Measurements from ENCODE around the gene STRC. TPM values are rescaled to one million over a fixed set of nuclear protein-coding genes. Genes with fewer than 3 reads are reported as not detected.
"Not testable (repeated sequence)": the region's sequence is repeated elsewhere in the genome, so short reads cannot be mapped to it uniquely, and the experiment has no call there.

Gene STRC
- total RNA-seq: under 1 TPM; 0.17 to 0.19 TPM

DNA sequence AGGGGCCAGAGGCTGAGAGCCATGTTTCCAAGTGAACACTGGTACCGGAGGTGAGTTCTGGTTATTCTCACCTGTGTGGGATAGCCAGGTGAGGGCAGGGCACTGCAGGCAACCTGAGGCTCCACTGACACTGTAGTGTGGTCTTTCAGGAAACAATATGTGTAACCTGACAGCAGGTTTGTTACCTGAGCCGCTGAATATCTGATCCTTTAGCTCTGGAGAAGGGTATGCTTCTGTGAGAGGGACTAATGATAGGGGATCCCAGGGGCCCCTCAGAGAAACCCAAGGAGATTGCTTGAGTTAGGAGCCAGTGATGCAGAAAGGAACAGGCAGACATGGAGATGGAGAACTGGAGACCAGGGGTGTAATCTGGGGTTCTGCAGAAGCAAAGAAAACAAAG is at the start of gene STRC:
Gene STRC, minus strand, starts transcription at position 101 of the 400 bp plus-strand sequence. Its CDS starts 78 bp downstream, at position 23.
- POLR2A ChIA-PET, CTCF ChIA-PET: not testable (repeated sequence)

DNA sequence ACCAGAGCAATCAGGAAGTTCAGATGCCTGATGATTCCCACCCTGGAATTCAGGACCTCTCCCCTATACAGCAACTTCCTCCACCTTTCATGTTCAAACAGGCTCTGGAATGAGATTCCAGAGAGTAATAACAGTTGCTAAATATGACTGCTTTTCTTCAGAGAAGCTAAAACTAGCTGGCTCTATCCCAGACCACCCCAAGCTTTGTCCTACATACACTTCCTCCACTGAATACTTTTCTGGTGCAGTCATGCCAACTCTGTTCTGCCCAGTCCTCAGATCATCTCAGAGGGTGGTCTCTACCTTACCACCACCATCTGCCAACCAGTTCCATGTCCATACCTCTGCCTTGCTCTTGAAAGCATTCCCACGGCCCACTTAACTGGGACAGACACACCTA is 47.6 kb upstream of the STRC start:
- POLR2A ChIA-PET, CTCF ChIA-PET: not testable (repeated sequence)

DNA sequence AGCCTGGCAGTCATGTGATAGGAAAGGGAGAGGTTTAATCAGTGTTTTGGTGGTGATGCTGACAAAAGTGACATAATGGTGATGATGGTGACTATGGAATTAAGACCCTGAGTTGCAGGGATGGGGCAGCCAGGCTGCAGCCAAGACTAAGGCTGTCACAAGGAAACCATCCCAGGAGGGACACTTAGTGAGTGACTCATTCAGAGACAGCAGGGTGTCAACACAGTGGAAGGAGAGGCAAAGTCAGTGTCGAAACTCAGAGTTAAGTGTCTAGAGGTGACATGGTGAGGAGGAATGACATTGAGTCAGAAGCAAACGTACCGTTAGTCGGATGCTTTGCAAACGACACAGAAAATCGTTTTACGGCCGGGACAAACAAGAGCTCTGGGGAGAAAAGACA is 44.7 kb upstream of the STRC start:
- CTCF ChIA-PET, POLR2A ChIA-PET: not testable (repeated sequence)

DNA sequence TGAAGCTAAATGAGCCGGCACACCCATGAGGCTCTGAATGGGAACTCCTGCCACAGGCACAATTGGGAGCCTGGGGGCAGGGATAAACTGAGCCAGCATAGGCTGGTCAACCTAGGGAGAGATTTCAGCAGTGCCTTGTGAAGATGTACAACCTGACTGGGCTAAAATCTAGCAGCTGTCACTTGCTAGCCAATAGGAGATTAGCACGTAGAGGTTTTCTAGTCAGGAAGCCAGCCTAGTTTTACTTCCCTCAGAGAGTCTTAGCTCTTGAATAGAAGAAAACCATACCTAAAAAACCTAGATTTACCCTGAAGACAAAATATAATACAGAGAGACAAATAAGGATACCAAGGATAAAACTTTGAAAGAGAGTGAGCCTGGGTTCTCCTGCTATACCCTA is 43.7 kb upstream of the STRC start:
- POLR2A ChIA-PET, CTCF ChIA-PET: not testable (repeated sequence)

DNA sequence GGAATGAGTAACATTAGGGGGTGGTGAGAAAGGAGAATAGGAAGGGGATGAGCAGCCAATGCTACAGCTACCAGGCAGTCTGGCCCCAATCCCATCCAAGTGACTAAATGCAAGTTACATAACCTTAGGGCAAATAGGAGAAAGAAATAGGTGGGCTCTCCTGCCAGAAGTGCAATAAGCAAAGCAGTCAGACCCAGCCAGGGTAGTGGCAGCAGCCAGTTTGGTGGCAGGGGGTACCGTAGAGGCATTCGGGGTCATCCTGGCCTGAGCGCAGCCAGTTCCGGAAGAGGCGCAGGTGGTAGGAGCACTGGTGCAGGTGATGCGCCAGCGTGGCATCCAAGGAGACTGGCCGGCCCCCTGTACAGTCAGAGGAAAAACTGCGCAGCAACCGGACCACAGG is 41.1 kb upstream of the STRC start:
- POLR2A ChIA-PET: not testable (repeated sequence)

DNA sequence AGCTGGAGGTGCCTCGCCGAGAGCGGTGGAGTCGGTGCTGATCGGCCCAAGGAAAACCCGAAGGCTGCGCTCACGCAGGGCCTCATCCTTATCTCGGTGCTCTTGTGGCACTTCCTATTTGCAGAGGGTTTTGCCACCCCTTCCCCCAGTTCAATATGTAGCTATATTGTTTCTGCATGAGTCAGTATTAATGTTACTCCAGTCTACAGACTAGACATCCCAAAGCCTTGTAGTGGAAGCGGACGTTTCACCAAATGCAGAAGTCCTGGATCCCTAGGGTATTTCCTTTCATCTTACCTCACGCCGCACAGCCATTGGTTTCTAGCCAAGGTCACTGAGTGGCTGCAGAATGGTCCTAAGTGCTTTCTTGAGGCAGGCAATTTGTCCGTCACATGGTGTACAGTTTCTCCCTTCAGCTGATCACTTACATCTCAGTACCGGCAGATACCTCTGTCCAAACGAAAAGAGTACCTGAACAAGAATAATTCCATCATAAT is 30.9 kb upstream of the STRC start:
- CTCF ChIA-PET, POLR2A ChIA-PET: not testable (repeated sequence)

More for the DNA sequence above, 41.1 kb upstream of the STRC start:
- CTCF ChIA-PET: not testable (repeated sequence)

DNA sequence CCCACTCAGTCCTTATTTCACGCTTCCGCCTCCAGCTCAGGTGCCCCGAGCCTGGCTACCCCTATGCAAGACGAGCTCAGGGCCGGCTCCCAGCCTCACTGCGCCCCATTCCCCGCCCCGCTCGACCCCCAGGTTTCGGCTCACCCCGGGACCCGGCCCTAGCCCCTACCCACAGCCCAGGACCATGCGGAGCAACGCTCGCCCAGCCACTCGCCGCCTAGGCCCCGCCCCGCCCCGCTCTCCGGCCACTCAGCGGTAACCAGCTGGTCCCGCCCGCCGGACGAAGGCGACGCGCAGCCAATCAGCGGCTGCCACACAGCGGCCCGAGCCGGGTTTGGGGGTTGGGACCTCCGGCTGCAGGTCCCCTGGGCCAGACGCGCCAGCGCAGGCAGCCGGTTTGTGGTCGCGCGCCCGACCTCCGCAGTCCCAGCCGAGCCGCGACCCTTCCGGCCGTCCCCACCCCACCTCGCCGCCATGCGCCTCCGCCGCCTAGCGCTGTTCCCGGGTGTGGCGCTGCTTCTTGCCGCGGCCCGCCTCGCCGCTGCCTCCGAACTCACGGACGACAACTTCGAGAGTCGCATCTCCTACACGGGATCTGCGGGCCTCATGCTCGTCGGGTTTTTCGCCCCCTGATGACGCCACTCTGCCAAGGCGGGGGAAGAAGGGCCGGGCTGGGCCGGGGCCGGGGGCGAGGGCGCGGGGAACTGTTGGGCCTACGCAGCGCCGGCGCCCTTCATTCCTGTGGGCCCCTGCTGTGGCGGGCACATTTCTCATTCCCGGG is 30.2 kb upstream of the STRC start, which contains the start of gene CATSPER2:
Gene CATSPER2, minus strand, starts transcription at position 196 of the 781 bp plus-strand sequence. CDS start 783 bp downstream, outside the sequence.
- ChIA-PET CTCF (no interaction called here), POLR2A (no interaction called here)

DNA sequence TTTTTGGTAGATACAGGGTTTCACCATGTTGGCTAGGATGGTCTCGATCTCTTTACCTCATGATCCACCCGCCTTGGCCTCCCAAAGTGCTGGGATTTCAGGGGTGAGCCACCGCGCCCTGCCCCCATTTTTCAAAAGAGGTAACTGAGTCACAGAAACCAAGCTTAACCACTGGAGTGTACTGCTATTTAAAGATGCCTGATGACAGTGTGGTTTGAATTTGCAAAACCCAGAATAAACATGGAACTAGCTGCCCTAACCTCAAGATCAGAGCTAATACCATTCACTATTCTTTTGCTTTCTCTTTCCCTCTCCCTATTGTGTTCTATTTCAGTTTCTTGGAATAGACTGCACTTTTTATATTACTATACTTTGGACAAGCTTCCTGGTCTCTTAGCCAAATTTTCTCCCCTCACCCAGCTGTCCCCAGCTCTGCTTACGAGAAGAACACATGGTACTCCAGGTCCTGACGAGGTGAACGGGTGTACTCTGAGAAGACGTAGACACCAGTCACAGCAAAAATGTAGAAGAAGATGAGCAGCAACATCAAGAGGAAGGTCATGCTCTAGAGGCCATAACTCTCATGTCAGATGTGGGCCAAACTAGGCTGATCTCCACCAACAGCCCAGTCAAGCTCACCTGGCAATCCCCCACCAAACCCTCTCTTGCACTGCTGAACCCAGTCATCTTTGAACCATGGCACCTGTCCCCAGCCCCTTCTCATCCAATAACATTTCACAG is 20.0 kb upstream of the STRC start:
- POLR2A ChIA-PET, CTCF ChIA-PET: not testable (repeated sequence)

DNA sequence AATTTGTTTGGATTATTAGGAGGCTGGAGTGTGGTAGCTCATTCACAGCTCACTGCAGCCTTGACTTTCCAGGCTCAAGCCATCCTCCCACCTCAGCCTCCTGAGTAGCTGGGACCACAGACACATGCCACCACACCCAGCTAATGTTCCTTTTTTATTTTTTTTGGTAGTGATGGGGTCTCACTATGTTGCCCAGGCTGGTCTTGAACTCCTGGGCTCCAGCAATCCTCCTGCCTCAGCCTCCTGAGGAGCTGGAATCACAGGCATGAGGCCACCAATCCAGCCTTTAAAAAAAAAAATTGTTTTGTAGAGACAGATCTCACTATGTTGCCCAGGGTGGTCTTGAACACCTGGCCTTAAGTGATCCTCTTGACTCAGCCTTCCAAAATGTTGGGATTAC is 8.3 kb upstream of the STRC start:
- POLR2A ChIA-PET, CTCF ChIA-PET: not testable (repeated sequence)

DNA sequence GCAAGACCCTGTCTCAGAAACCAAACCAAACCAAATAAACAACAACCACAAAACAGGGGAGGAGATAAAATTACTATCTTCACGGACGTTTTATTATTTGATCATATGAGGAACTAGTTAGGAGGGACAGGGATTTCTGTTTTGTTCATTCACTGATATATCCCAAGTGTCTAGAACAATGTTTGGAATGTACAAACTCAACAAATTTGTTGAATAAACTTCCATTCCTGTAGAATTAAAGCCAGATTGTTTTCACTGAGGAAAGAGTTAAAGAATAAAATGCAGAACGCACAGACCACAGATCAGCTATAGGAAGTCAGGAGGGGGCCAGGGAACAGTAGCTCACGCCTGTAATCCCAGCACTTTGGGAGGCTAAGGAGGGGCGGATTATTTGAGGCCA is 6.5 kb upstream of the STRC start:
- POLR2A ChIA-PET: no interaction called here
- CTCF ChIA-PET: interaction anchor here (0.7 kb wide), 1 partner anchor 104 kb away, joined by 3 read pairs; no protein-coding TSS in a partner anchor

DNA sequence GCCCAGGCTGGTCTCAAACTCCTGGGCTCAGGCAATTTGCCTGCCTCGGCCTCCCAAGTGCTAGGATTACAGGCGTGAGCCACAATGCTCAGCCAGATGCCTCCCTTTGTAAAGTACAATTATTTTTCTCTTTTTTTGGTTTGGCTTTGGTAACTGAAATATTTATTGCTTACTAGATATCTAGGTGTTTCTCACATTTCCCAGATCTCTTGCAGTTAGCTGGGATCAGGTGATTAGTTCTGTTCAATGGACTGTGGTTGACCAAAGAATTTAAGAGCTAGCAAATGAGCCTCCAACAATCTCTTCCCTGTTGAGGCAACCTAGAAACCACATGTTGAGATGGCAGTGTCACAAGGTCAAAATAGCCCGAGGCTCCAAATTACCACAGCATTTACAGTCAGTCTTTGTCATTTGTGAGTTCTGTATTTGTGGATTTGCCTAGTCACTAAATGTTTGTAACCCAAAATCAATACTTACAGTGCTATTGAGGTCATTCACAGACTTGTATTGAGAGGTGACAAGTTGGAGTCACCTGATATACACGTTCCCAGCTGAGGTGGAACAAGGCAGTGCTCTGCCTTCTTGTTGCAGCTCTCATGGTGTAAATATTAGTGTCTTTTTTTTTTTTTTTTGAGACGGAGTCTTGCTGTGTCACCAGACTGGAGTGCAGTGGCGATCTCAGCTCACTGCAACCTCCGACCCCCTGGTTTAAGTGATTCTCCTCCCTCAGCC is 3.6 kb upstream of the STRC start:
- CTCF ChIA-PET, POLR2A ChIA-PET: not testable (repeated sequence)

DNA sequence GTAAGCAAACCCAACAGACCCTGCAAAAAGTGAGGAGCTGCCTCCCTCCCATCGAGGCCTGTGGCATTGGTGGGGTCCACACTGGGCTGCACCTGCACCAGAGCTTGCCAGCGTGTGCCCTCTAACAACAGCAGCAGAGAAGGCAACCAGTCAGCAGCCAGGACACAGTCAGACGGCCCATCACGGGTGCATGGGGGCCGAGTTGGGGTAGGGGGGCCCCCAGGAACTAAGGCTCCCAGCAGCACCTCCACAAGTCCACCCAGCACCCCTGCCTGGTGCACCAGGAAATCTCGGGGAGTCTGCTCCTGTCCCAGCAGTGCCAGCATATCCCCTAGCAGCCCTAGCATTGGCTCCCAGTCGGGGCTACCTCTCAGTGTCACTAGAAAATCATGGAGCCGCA is 850 bp downstream of the STRC start:
- CTCF ChIA-PET, POLR2A ChIA-PET: not testable (repeated sequence)

DNA sequence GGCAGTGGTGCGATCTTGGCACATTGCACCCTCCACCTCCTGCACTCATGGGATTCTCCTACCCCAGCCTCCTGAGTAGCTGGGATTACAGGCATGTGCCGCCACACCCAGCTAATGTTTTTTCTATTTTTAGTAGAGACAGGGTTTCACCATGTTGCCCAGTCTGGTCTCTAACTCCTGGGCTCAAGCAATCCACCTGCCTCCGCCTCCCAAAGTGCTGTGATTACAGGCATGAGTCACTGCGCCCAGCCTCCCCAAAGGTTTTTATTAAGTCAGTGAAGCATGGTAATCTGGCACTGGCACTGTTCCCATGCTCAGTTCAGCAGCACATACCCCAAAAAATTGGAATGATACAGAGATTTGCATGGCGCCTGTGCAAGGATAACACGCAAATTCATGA is 16.4 kb downstream of the STRC start:
- POLR2A ChIA-PET, CTCF ChIA-PET: not testable (repeated sequence)

DNA sequence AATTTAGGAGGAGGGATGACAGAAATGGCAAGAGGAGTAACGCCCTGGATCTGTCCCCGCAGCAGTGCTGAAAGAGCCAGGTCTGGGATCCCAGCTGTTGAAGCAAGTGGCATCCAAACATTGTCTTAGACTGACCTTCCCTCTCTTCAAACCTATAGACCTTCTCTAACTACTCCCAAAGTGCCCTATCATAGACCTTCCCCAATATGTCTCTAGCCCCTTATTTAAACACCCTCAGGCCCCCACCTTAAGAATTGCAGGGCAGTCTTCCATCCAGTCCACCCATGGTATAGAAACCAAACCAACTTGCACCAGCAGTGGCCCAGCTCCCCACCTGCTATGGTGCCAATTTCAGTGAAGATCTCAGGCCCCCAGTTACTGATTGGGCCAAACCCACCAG is 18.4 kb downstream of the STRC start:
- CTCF ChIA-PET: not testable (repeated sequence)

DNA sequence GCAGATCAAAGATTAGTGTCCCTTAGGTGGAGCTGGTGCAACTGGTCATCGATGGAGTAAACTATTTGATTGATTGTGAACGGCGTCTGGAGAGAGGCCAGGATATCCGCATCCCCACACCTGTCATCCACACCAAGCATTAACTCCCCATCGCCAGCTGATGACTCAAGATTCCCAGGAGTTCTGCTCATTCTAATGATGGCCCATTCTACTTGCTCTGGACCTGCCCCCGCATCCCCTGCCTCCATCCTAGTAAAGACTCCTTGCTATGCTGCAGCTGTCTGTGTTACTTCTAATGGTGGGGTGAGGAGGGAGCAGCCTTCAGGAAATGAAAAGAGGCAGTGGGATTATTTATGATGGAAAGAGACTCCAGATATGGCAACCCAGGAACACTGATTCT is 19.5 kb downstream of the STRC start:
- CTCF ChIA-PET, POLR2A ChIA-PET: not testable (repeated sequence)

More for the DNA sequence above, 18.4 kb downstream of the STRC start:
- POLR2A ChIA-PET: not testable (repeated sequence)

DNA sequence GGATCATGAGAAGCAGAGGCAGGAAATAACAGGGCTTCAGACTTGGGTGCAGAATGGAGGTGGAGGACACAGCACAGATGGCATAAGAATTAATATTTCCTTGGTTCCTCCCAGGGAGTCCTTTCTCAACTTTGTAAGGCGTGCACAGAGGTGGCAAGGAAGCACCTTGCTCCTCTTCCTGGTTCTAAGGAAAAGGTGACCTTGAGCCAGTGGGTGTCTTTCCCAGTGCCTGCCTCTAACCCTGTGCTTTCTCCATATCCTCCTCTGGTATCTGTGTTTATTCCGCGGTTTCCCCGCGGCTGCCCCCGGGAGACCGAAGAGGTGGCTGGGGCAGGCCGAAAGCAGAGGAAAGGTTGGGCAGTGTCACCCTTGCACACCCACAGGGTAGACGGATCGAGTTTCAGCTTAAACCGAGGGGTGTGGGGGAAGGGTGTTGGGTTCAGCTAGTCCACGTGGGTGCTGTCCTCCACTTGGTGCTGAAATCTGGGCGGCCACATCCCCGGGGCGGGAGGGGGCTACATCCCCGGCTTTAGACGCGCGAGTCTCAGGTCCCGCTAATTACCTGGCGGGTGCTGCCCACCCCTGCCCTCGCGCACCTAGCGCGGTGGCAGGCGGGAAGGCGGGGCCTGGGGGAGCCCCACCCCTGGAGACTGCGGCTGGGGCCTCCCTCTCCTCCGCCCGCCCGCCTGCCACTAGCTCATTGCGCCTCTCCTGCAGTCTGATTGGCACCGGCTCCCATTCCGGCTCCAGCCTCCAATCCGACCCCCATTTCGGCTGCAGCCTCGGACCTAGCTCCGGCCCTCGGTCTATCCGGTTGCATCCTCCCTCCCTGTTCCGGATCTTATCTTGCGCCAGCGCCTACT is 25.0 kb downstream of the STRC start, which contains the start of gene CKMT1B:
Gene CKMT1B, plus strand, starts transcription at position 700 of the 863 bp plus-strand sequence. CDS start 192 bp downstream, outside the sequence.
- CTCF ChIA-PET, POLR2A ChIA-PET: not testable (repeated sequence)

DNA sequence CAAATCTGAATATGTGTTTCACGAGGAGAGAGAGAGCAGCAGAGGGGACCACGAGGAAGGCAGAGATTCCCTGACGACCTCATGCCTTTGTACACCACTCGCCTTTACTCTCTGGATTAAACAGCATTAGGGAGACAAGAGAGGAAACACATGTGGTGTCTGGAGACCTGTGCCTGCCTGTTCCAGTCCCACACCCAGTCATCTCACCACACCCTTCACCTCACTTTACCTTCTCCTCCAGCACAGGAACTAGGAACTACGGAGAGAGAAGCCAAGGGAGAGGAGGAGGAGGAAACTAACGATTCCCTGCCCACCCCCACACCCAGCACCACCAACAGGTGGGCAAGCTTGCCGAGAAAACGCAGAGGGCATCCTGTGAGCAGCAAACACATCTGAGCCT is 25.8 kb downstream of the STRC start:
- POLR2A ChIA-PET, CTCF ChIA-PET: not testable (repeated sequence)

DNA sequence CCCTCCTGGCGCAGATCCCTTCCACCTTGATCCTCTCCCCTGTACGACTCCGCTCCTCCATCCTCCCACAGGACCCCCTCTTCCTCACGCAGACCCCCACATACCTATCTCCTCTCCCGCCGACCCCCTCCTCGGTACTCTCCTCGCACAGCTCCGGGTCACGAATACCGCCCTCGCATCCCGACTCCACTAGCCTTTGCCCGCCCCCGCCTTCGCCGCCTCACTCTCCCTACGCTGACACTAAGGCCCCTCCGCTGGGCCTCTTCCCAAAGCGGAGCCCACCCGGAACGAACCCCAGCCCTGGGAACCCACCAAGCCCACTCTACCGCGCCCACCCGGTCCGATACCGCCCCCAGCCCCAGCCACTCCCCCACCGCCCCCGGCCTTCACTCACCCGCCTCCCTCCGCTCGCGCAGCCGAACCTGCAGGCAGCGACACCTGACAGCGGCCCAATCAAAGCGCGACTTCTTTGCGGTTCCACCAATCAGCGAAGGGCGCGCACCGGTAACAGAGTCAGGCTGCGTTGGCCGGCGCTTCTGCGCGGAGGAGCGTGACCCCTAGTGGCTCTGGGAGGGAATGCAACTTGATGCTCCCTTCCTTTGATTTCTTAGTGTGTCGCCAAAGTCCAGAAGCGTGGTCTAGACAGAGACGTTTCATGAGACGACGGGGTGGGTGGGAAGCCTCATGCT is 28.7 kb downstream of the STRC start, which contains the start of gene PPIP5K1:
Gene PPIP5K1, minus strand, starts transcription at position 431 of the 689 bp plus-strand sequence. CDS start 5,704 bp downstream, outside the sequence.
- CTCF ChIA-PET, POLR2A ChIA-PET: not testable (repeated sequence)

DNA sequence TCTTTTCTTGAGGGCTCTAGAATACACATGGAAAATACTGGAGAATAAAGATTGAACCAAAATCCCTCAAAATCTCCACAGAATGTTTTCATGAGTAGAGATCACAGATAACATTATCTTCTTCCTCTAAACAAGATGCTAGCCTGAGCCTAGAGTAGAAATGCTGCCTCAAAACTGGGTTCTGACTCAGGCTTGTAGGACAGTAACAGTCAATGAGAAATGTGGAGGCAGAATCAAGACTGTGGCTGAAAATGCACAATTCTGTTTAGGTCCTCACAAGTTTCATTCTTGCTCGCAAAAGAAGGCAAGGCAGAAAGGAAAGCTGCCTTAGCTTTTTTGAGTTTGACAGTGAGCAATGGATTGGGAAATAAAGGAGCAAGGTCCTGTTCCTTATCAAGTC is 44.0 kb downstream of the STRC start:
- CTCF ChIA-PET, POLR2A ChIA-PET: not testable (repeated sequence)

All from activated CD8-positive, alpha-beta memory T cell treated with anti-CD3 and anti-CD28 coated beads for 36 hours (primary cell).